Measurements from ENCODE around the gene GSE1.

DNA sequence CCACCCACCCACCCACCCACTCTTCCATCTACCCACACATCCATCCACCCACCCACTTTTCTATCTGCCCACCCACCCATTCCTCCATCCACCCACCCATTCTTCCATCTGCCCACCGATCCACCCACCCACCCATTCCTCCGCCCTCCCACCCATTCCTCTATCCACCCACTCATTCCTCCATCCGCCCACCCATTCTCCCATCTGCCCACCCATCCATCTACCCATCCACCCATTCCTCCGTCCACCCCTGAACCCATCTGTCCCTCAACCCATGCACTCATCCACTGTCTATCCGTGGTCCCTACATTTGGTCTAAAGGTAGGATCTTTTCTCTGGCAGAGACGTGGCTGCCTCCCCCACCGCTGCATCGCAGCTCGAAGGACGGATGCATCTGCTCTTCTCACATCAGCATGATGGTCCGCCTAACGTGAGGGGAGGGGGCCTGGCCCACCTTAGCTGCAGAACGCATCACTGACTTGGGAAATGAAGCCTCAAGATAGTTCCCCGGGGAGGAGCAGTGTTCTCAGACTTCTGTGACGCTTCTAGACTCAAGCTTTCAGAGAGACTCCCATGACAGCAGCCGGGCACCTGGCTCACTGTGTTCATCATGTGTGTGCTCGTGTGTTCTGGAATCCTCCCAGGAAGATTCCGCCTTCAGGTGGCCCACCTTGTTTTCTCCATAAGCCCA lies 17.2 kb upstream of the GSE1 start:
- TF ChIP-seq, protein P1, sequence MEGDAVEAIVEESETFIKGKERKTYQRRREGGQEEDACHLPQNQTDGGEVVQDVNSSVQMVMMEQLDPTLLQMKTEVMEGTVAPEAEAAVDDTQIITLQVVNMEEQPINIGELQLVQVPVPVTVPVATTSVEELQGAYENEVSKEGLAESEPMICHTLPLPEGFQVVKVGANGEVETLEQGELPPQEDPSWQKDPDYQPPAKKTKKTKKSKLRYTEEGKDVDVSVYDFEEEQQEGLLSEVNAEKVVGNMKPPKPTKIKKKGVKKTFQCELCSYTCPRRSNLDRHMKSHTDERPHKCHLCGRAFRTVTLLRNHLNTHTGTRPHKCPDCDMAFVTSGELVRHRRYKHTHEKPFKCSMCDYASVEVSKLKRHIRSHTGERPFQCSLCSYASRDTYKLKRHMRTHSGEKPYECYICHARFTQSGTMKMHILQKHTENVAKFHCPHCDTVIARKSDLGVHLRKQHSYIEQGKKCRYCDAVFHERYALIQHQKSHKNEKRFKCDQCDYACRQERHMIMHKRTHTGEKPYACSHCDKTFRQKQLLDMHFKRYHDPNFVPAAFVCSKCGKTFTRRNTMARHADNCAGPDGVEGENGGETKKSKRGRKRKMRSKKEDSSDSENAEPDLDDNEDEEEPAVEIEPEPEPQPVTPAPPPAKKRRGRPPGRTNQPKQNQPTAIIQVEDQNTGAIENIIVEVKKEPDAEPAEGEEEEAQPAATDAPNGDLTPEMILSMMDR (IDR thresholded peaks at IDR 0.05), result no peak
- TF ChIP-seq POLR2A (IDR thresholded peaks at IDR 0.05), result no peak
